Activated CD8-positive, alpha-beta memory T cell treated with anti-CD3 and anti-CD28 coated beads, Interleukin-2, amount 50 U/mL, for 4 hours (primary cell): ENCODE data around the gene KRT77.
A peak's percentile ranks its signal among the peaks of the same experiment; 100 is the strongest.
"Not testable (repeated sequence)": the region's sequence is repeated elsewhere in the genome, so short reads cannot be mapped to it uniquely, and the experiment has no call there.

Experiments
- DNase-seq: peaks from one replicate; pipeline ENCODE4 v3.0.0-alpha.2; 2020

KRT77 gene

GRCh38 chr12:52721838-52722470 is 18.6 kb upstream of the KRT77 start:
- no peak for DNase-seq

DNA sequence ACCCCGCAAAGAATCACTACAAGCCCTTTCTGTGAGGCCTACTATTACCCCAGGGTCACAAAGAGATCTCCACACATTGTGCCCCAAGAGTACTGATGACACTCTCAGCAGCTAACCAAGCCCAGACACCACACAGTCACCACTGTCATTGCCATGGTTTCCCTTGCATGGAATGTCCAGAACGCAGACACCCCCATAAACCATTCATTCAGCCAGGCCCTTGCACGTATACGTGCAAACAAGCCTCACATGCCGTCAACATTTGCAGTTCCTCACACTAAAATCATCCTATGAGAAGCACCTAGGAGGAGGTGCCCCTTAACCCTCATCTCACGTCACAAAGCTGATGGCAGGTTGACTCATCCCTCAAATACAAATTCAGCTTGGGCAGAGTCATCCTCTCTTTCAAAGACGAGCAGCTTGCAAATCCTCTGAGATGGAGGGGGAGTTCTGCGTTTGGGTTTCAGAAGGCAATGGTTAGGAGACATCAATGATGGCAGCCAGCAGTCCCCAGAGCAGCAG is 17.1 kb upstream of the KRT77 start:
- DNase-seq = no peak

DNA sequence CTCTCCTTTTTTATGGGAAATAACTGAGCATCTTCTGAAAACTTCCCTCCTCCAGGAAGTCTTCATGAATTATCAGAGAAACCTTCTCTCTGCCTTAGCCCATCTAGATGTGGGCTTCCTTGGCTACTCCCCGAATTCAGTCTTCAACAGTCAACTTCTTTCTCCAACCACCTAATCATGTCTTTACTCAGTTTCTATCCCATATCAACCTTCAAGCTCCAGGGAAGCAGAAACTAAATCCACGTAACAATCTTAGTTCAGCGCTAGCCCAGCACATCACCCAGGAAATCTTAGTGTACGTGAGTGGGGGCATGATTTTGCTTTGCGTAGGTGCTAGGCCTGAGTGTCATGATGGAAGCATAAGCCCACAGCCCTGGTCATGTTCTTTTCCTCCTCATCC is 12.7 kb upstream of the KRT77 start:
- DNase-seq = no peak

DNA sequence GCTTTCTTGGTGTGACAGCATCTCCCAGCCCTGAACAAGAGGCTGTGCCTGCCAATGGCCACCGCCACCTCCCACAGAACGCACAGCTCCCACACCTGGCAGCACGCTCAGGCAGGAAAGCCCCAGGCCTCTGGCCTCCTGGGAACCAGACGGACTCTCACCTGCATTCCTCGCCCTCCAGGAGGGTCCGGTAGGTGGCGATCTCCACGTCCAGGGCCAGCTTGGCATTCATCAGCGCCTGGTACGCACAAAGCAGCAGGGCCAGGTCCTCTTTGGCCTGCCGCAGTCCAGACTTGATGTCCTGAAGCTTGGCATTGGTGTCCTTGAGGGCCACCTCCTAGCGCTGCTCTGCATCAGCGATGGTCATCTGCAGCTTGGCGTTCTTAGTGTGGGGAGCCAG is 12.1 kb upstream of the KRT77 start:
- no peak for DNase-seq

- DNase-seq = no peak
These were observed 11.6 kb upstream of the KRT77 start for GRCh38 chr12:52714887-52715281.

DNA sequence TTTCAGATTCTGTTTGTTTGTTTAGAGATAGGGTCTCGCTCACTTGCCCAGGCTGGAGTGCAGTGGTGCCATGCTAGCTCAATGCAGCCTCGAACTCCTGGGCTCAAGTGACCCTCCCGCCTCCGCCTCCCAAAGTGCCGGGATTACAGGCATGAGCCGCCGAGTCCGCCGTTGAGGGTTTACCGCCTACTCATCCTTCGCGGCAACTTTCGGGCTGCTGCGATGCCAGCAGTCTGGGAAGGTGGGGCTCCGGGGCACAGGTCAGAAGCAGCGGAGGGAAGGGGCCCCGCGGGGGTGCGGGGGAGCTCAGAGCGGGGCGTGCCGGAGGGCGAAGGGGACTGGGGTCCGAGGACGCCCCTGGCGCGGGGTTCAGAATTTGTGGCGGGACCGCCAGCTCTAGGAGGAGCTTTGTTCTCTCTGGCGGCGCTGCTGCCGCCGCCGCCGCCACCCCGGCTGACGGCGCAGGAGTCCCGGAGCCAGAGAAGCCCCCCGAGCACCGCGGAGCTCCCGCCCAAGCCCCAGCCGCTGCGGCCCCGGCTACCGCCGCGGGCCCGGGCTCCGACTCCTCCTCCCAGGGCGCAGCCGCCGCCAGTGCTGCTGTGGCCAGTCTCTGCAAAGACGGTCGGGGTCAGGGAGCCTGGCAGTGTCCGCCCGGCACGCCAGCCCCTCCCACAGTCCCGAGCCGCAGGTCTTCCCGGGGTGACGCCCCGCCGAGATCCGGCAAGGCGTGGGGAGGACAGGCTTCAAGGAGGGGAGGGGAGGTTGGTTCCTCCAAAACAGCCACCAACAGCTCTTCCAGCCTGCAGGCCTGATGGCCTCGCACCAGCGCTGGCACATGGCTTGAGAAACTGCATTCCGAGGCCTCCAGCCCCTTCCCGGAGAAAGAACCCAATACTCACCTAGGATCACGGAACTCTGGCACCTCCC is 10.9 kb upstream of the KRT77 start:
- peak; percentile 39 for DNase-seq

DNA sequence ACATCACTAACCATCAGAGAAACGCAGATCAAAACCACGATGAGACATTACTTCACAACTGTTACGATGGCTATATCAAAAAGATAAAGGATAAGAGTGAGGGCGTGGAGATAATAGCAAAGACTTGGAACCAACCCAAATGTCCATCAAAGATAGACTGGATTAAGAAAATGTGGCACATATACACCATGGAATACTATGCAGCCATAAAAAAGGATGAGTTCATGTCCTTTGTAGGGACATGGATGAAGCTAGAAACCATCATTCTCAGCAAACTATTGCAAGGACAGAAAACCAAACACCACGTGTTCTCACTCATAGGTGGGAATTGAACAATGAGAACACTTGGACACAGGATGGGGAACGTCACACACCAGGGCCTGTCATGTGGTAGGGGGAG is 8.8 kb upstream of the KRT77 start:
- DNase-seq = not testable (repeated sequence)

- DNase-seq = no peak
These were observed 7.4 kb upstream of the KRT77 start for GRCh38 chr12:52710730-52711129.

DNA sequence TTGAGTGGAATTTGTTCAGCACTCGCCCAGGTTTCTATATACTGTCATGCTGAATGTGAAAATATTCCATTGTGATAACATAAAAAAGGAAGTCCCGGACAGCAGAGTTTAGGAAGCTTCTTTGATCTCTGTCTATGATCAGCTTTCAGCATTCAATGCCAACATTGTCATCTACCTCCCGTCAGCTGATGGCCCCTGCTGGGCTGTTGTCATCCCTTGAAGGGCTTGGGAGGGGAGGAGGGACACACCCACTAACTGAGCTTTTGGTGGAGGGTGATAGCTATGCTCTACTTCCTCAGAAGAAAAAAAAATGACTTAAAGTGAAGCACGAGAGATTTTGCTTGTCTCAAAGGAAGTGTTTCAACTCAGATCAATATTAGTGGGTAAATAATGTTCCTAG is 4.7 kb upstream of the KRT77 start:
- no peak for DNase-seq

- DNase-seq = no peak
These were observed 1.1 kb upstream of the KRT77 start for GRCh38 chr12:52704464-52704863.

DNA sequence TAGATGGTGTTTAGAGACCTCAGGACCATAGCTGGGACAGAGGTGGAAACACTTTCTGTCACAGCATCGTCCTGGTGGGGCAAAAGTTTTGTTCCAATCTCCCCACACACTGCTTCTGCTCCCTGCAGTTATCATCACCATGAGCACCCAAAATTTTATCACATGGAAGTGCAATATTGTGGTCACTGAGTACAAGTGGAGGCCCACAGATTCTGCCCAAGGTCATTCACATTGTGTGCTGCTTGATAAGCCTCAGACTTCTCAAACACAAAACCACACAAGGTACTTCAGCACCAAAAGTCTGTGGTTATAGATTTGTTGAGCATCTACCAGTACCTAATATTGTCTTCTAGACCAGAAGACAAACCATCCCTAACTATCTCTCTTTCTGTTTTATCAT is 554 bp upstream of the KRT77 start:
- no peak for DNase-seq

- DNase-seq = no peak
These were observed 986 bp downstream of the KRT77 start for GRCh38 chr12:52702338-52702737.

DNA sequence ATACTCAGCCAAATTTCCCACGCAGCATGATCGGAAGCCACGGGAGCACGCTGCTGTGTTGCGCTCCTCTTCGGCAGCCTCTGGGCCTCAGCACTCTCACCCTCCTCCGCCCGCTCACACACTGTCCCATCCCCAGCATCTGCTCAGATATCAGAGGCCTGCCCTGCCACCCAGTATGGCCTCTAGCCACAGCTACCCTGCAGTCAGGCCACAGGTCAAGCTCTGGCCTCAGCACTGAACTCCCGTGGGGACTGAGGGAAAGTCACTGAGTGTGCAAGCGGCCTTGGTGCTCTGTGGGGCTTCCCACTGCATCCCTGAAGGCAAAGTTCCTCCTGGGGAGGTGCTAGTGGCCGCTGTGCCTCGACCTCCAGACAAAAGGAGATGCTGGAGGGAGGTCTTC is 2.0 kb downstream of the KRT77 start:
- no peak for DNase-seq

DNA sequence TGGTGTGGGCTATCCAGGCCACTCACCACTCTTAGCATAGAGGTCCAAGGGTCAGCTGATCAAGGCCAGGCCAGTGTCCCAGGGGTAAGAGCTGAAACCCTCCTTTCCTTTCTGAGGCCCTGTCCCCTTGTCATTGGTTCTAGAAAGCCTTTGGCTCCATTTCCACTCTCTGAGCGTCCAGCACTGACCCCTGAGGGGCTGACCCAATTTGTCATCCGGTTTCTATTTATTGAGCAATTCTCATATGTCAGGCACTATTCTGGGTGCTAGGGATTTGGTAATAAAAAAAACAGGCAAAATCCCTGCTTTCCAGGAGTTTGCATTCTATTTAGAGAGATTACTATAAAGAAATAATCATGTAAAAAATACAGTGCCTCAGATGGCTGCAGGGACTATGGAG is 3.4 kb downstream of the KRT77 start:
- DNase-seq = no peak

DNA sequence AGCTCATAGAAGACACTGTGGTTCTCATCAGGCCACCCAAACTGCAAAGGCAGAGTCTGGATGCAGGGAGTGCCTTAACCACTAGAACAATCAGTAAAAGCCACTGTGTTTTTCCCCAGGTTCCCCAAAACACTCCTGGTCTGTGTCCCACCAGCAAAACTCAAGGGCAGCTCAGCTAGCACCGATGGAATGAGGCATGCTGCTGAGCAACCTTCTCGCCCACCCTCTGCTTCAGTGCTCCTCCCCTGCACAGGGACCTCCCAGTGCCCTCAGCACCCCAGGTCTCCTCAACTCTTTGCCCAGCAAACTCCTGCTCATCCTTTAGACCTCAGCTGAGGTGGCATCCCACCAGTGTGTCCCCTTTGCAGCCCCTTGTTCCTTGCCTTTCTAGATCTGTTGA is 4.0 kb downstream of the KRT77 start:
- DNase-seq = no peak

- DNase-seq = no peak
These were observed 4.5 kb downstream of the KRT77 start for GRCh38 chr12:52698651-52699340.

DNA sequence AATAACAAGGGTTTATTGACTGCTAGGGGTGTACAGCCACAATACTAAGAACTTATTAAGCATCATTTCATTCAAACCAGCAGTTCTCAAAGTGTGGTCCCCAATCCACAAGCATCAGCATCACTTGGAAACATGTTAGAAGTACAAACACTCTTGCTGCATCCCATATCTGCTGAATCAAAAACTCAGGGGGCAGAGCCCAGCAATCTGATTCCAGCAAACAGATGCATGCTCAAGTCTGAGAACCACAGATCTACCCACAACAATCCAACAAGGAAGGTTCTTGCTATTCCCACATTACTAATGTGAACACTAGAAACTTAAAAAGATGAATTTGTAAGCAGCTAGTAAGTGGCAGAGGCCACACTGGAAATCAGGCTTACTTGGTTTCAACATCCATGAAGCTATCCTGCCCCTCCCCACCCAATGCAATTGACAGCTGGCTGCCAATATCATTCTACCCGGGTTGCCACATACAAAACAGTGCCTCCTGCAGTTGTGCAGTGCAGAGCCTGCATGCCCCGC is 6.2 kb downstream of the KRT77 start:
- DNase-seq = no peak

GRCh38 chr12:52696588-52696987 is 6.7 kb downstream of the KRT77 start:
- DNase-seq = no peak

- DNase-seq = no peak
These were observed 8.3 kb downstream of the KRT77 start for GRCh38 chr12:52695039-52695438.

- DNase-seq = no peak
These were observed 9.2 kb downstream of the KRT77 start for GRCh38 chr12:52694151-52694550.

DNA sequence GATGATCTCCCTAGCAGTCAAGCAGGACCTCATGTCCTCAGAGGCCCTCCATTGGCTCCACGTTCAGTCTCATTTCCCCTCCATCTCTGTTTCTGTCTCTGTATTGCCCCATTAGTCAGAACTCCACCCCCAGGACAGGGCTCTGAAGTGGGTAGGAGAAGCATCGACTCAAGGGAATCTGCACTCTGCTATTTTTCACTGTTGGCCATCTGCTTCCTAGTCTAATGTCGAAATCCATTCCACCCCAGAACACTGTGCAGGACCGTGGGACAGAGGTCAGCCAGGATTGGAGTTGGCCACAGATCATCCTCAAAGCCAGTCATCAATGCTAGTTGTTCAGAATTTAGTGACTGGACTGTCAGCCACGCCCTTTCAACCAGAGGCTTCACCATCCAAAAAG is 10.1 kb downstream of the KRT77 start:
- DNase-seq = no peak

DNA sequence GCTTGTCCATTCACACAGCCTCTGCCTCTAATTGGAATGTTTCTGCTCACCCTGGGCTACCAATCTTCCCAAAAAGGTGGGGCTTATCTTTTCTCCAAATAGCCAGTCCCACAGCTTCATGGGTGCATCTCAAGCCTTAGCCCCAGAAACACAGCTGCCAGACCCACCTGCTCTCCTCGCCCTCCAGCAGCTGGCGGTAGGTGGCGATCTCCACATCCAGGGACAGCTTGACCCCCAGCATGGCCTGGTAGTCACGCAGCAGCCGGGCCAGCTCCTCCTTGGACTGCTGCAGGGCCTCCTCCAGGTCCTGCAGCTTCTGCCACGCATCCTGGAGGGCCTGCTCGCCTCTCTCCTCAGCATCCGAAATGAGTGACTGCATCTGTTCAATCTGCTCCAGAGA is 11.1 kb downstream of the KRT77 start:
- no peak for DNase-seq

- DNase-seq = no peak
These were observed 11.5 kb downstream of the KRT77 start for GRCh38 chr12:52691841-52692150.
